GM12878 (cell line): ENCODE measurements around the gene NFAT5. TPM values are rescaled to one million over a fixed set of nuclear protein-coding genes. Genes with fewer than 3 reads are reported as not detected.

Experiments
- ATAC-seq: fragments of 200-7000 bp; cut with Tn5 transposase; 3 replicates; pipeline ENCODE4 v1.9.1; 2020; ENCODE audit warnings: mild to moderate bottlenecking, moderate library complexity
- BruUV-seq: library from RNA; stranded (reverse); fragments of 400-500 nt; replicated peaks from 2 replicates; lab custom pipeline; 2021; lab: Mats Ljungman, UMichigan
- CTCF ChIA-PET: fragments of 300-600 bp; sonication (Branson Sonifier 250); formaldehyde crosslinking; extraction: SDS; loops from one replicate; lab custom pipeline; 2021; ENCODE audit warnings: inconsistent platforms; lab: Yijun Ruan, JAX
- POLR2A ChIA-PET: fragments of 350-600 bp; formaldehyde crosslinking; extraction: SDS; loops from one replicate; lab custom pipeline; 2021; ENCODE audit warnings: inconsistent platforms; lab: Charles Lee
- RAD21 ChIA-PET: fragments of 300-600 bp; sonication (Branson Sonifier 250); formaldehyde crosslinking; loops from one replicate; lab custom pipeline; 2023; ENCODE audit warnings: antibody characterized with exemption; ENCODE audit not compliant: unreplicated experiment; lab: Charles Lee
- SMC1A ChIA-PET: fragments of 300-600 bp; sonication (Branson Sonifier 250); formaldehyde crosslinking; loops from one replicate; lab custom pipeline; 2023; ENCODE audit not compliant: unreplicated experiment, uncharacterized antibody; lab: Charles Lee
- DNase-seq: peaks from one replicate; pipeline ENCODE4 v3.0.0-alpha.2; 2011; ENCODE audit warnings: low read depth, low spot score
- FAIRE-seq: peaks from 3 replicates; lab custom pipeline; 2011; peaks lifted over from hg19 to GRCh38; lab: Jason Lieb, UNC
- H2AFZ ChIP-seq: 2 replicates; pipeline ENCODE4 v1.6.0; 2011; ENCODE audit warnings: low read depth, low read length, control low read depth; ENCODE audit not compliant: control insufficient read depth
- H3K27ac ChIP-seq: 2 replicates; pipeline ENCODE4 v1.5.1; 2011; ENCODE audit warnings: control low read depth; ENCODE audit not compliant: control insufficient read depth, insufficient read depth
- H3K27me3 ChIP-seq, 2 experiments: replicated peaks in 1 of 2; 2 replicates each; pipeline versions ENCODE4 v1.6.0 to v1.6.1; 2011; ENCODE audit warnings: low read length in 1 of 2; ENCODE audit not compliant: control insufficient read depth in 2 of 2, insufficient read depth in 2 of 2
- H3K36me3 ChIP-seq, 2 experiments: 2 replicates each; pipeline ENCODE4 v1.5.1; 2011; ENCODE audit warnings: low read length in 1 of 2; ENCODE audit not compliant: control insufficient read depth in 2 of 2, insufficient read depth in 2 of 2
- H3K4me1 ChIP-seq: 2 replicates; pipeline ENCODE4 v1.6.1; 2011; ENCODE audit warnings: mild to moderate bottlenecking, low read length, moderate library complexity, mixed read lengths; ENCODE audit not compliant: control insufficient read depth, insufficient read depth
- H3K4me2 ChIP-seq: 2 replicates; pipeline ENCODE4 v1.6.0; 2011; ENCODE audit warnings: control low read depth; ENCODE audit not compliant: control insufficient read depth, insufficient read depth
- H3K4me3 ChIP-seq: fragments of 200-600 bp; sonication (generic); 2 replicates; pipeline ENCODE4 v1.5.1; 2016
- H3K79me2 ChIP-seq: 2 replicates; pipeline ENCODE4 v1.6.0; 2011; ENCODE audit warnings: low read length; ENCODE audit not compliant: control insufficient read depth, insufficient read depth
- H3K9ac ChIP-seq: 2 replicates; pipeline ENCODE4 v1.8.0; 2011; ENCODE audit warnings: low read length, control low read depth, mixed read lengths; ENCODE audit not compliant: control insufficient read depth, insufficient read depth
- H3K9me3 ChIP-seq: replicated peaks from 3 replicates; pipeline ENCODE4 v1.5.1; 2011; ENCODE audit warnings: mild to moderate bottlenecking, low read length; ENCODE audit not compliant: control insufficient read depth, insufficient read depth
- H4K20me1 ChIP-seq: 2 replicates; pipeline ENCODE4 v1.6.0; 2011; ENCODE audit not compliant: control insufficient read depth, insufficient read depth
- ATF3 ChIP-seq: IDR thresholded peaks from 2 replicates; pipeline ENCODE4 v1.6.1; 2011; ENCODE audit warnings: low read depth, mild to moderate bottlenecking, low read length, moderate library complexity, borderline replicate concordance; ENCODE audit errors: extremely low read depth
- BACH1 ChIP-seq: fragments of 450-650 bp; IDR thresholded peaks from 2 replicates; pipeline ENCODE4 v1.6.1; 2017; ENCODE audit warnings: mild to moderate bottlenecking, borderline replicate concordance
- BCL11A ChIP-seq: IDR thresholded peaks from 2 replicates; pipeline ENCODE4 v1.6.1; 2011; ENCODE audit warnings: low read depth, low read length
- BRCA1 ChIP-seq: IDR thresholded peaks from 2 replicates; pipeline ENCODE4 v1.6.1; 2011; ENCODE audit warnings: low read depth, low read length, improper control_type of control experiment
- CBFB ChIP-seq: IDR thresholded peaks from 2 replicates; pipeline ENCODE4 v1.6.1; 2016; ENCODE audit warnings: antibody characterized with exemption, low read depth
- CEBPZ ChIP-seq: fragments of 150-350 bp; IDR thresholded peaks from 2 replicates; pipeline ENCODE4 v1.6.1; 2016; ENCODE audit warnings: low read depth, low read length
- CHD1 ChIP-seq: IDR thresholded peaks from 2 replicates; pipeline ENCODE4 v1.6.1; 2012; ENCODE audit warnings: low read depth, low read length, improper control_type of control experiment
- EZH2 ChIP-seq: IDR thresholded peaks from 2 replicates; pipeline ENCODE4 v1.6.1; 2012; ENCODE audit warnings: low read depth, mild to moderate bottlenecking, control low read depth, inconsistent platforms, low read length, borderline replicate concordance; ENCODE audit not compliant: control insufficient read depth
- GATAD2B ChIP-seq: fragments of 450-650 bp; conservative IDR thresholded peaks from 2 replicates; pipeline ENCODE4 v1.6.1; 2017; ENCODE audit warnings: low read depth, mild to moderate bottlenecking, moderate library complexity
- HDAC6 ChIP-seq: fragments of 200-600 bp; sonication (generic); IDR thresholded peaks from one replicate; pipeline ENCODE4 v1.8.0; 2017; ENCODE audit warnings: antibody characterized with exemption; ENCODE audit not compliant: unreplicated experiment
- MEF2B ChIP-seq: fragments of 450-650 bp; IDR thresholded peaks from 2 replicates; pipeline ENCODE4 v1.6.1; 2018; ENCODE audit warnings: mild to moderate bottlenecking, moderate library complexity; ENCODE audit not compliant: partially characterized antibody, poor library complexity, severe bottlenecking
- MTA3 ChIP-seq: IDR thresholded peaks from 2 replicates; pipeline ENCODE4 v1.6.1; 2012; ENCODE audit warnings: low read length, inconsistent platforms, borderline replicate concordance
- NFXL1 ChIP-seq: fragments of 450-650 bp; IDR thresholded peaks from 2 replicates; pipeline ENCODE4 v1.6.1; 2017; ENCODE audit warnings: antibody characterized with exemption, mild to moderate bottlenecking, borderline replicate concordance
- NFYB ChIP-seq: IDR thresholded peaks from 2 replicates; pipeline ENCODE4 v1.6.1; 2011; ENCODE audit warnings: low read depth, mild to moderate bottlenecking, low read length, improper control_type of control experiment, moderate library complexity; ENCODE audit not compliant: insufficient read depth
- PAX5 ChIP-seq: IDR thresholded peaks from 2 replicates; pipeline ENCODE4 v1.6.1; 2011; ENCODE audit warnings: low read depth, low read length, borderline replicate concordance
- POLR2AphosphoS2 ChIP-seq: IDR thresholded peaks from 2 replicates; pipeline ENCODE4 v1.6.1; 2011; ENCODE audit warnings: low read depth, mild to moderate bottlenecking, low read length, improper control_type of control experiment, moderate library complexity
- POLR2AphosphoS5 ChIP-seq: IDR thresholded peaks from 2 replicates; pipeline ENCODE4 v1.6.1; 2011; ENCODE audit warnings: mild to moderate bottlenecking, low read length, inconsistent platforms
- RBBP5 ChIP-seq: fragments of 200-600 bp; sonication (generic); conservative IDR thresholded peaks from 2 replicates; pipeline ENCODE4 v1.6.1; 2016
- ZNF24 ChIP-seq: fragments of 450-650 bp; IDR thresholded peaks from 2 replicates; pipeline ENCODE4 v1.6.1; 2017; ENCODE audit warnings: antibody characterized with exemption, mild to moderate bottlenecking
- ZSCAN29 ChIP-seq: fragments of 450-650 bp; IDR thresholded peaks from 2 replicates; pipeline ENCODE4 v1.6.1; 2017; ENCODE audit warnings: mild to moderate bottlenecking, moderate library complexity
- WGBS: methylation state at CpG from one replicate; pipeline ENCODE4 v1.1.6; 2016; ENCODE audit warnings: low lambda C conversion rate; ENCODE audit not compliant: insufficient replicate concordance, insufficient coverage; ENCODE audit errors: missing lambda C conversion rate; 5-methylcytosine and 5-hydroxymethylcytosine counted together
- in situ Hi-C: fragments of 300-500 bp; cut with MboI; formaldehyde crosslinking; loops from 9 replicates; pipeline ENCODE4 v1.14.3; 2018; ENCODE audit warnings: mixed read lengths
- intact Hi-C: fragments of 100-400 bp; cut with micrococcal nuclease; formaldehyde crosslinking; loops from one replicate; pipeline ENCODE4 v1.14.2; 2022; ENCODE audit not compliant: unreplicated experiment
- polyA plus RNA-seq, 11 experiments: library from polyadenylated mRNA; depleted of rRNA in 4 of 11; unstranded in 6 of 11; stranded (reverse) in 5 of 11; fragments of >200 nt; fragmentation: Nextera tagmentation in 4 of 11; fragmentation: Illumina TruSeq in 1 of 11; extraction: Ambion mirVana in 4 of 11; extraction: Trizol in 1 of 11; gene quantifications; 1 replicate in 1 of 11; 2 replicates in 10 of 11; pipeline versions ENCODE4 v1.2.1 to v1.2.3, GENCODE V29; 2011 to 2016; ENCODE audit warnings: inconsistent platforms in 2 of 11, missing spikeins in 2 of 11, low read depth in 1 of 11
- total RNA-seq, 4 experiments: library from RNA; depleted of rRNA in 3 of 4; stranded (reverse); fragments of >200 nt in 3 of 4; fragmentation: Illumina TruSeq in 1 of 4; extraction: Trizol in 1 of 4; gene quantifications; 2 replicates each; pipeline versions ENCODE4 v1.2.1 to v1.2.3, GENCODE V29; 2013 to 2021

NFAT5 gene
- total and polyA plus RNA-seq, 10 of the 15 experiments (the other 5 are each of a cell fraction or from before 2014, with no cell fraction given) = 0.58 to 31.5 (median 12.7) TPM

- H3K4me2 ChIP-seq = no peak overlapping the region
- no peak for DNase-seq
- ChIA-PET CTCF (interaction anchor here (1.1 kb wide), 1 partner anchor 220 kb away, joined by 4 read pairs; no protein-coding TSS in a partner anchor), POLR2A (interaction anchor here (1.6 kb wide), 1 partner anchor 9 kb away, joined by 6 read pairs; no protein-coding TSS in a partner anchor), SMC1A (interaction anchor here (0.5 to 1.9 kb wide), 5 partner anchors 10 to 223 kb away, joined by 3 to 5 read pairs (median 5); no protein-coding TSS in a partner anchor), RAD21 (interaction anchor here (0.8 kb wide), 1 partner anchor 222 kb away, joined by 3 read pairs; no protein-coding TSS in a partner anchor)
- whole genome bisulfite sequencing = 100% methylated on average over 1 of the region's 1 CpG
- no peaks in the 10 kb centered on the region for H3K27me3 ChIP-seq
- no peaks in the 10 kb centered on the region; the same call in 1 of the 2 replicates for H4K20me1 ChIP-seq
- no TSS peak for BruUV-seq
- H2AFZ ChIP-seq = no peak overlapping the region
- in situ Hi-C loops = no loop called here
- no peak overlapping the region for H3K4me3 ChIP-seq
- no peaks in the 10 kb centered on the region for H3K9me3 ChIP-seq
- intact Hi-C loops = no loop called here
- H3K4me1 ChIP-seq = peaks cover 5% of the 10 kb centered on the region
- peaks cover 57% of the 10 kb centered on the region for H3K79me2 ChIP-seq
- TF ChIP-seq CBFB = no peak
- TF ChIP-seq ZNF24 = no peak
- TF ChIP-seq BRCA1 = no peak
- no peak for TF ChIP-seq MEF2B
- no peak for TF ChIP-seq HDAC6
- no peak for TF ChIP-seq BACH1
- TF ChIP-seq NFXL1 = no peak
- TF ChIP-seq NFYB = no peak
- no peak for TF ChIP-seq BCL11A
- TF ChIP-seq RBBP5 = no peak
- TF ChIP-seq POLR2AphosphoS2 = no peak
- TF ChIP-seq EZH2 = no peak
- no peak for TF ChIP-seq ZSCAN29
- no peak for TF ChIP-seq MTA3
- no peak for TF ChIP-seq GATAD2B
- TF ChIP-seq ATF3 = no peak
- TF ChIP-seq CEBPZ = no peak
- TF ChIP-seq PAX5 = no peak
- no peak for TF ChIP-seq CHD1
- no peak for TF ChIP-seq POLR2AphosphoS5
- no peak overlapping the region for H3K9ac ChIP-seq
- ATAC-seq = no peak
- H3K36me3 ChIP-seq = peaks cover 5 to 11% of the 10 kb centered on the region in 2 experiments; a peak in 3 of 4 replicates
- FAIRE-seq = no peak
- no peak overlapping the region for H3K27ac ChIP-seq
Observed at GRCh38 chr16:69618307-69618706, 52.5 kb downstream of the NFAT5 start.
